Measurements from ENCODE around the gene WNT1. TPM values are rescaled to one million over a fixed set of nuclear protein-coding genes. Genes with fewer than 3 reads are reported as not detected.
A peak's percentile ranks its signal among the peaks of the same experiment; 100 is the strongest.

WNT1 gene
- not detected in 2 replicates for total RNA-seq (2014; rRNA removed; shearing (Covaris generic))

DNA sequence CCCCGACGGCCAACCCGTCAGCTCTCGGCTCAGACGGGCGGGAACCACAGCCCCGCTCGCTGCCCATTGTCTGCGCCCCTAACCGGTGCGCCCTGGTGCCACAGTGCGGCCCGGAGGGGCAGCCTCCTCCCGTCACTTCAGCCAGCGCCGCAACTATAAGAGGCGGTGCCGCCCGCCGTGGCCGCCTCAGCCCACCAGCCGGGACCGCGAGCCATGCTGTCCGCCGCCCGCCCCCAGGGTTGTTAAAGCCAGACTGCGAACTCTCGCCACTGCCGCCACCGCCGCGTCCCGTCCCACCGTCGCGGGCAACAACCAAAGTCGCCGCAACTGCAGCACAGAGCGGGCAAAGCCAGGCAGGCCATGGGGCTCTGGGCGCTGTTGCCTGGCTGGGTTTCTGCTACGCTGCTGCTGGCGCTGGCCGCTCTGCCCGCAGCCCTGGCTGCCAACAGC, at the start of gene WNT1:
WNT1 (plus strand) TSS at position 32 of the 450 bp plus-strand sequence; CDS start at position 361, 329 bp downstream.
- DNase-seq (ENCODE audit: low read depth), result no peak

DNA sequence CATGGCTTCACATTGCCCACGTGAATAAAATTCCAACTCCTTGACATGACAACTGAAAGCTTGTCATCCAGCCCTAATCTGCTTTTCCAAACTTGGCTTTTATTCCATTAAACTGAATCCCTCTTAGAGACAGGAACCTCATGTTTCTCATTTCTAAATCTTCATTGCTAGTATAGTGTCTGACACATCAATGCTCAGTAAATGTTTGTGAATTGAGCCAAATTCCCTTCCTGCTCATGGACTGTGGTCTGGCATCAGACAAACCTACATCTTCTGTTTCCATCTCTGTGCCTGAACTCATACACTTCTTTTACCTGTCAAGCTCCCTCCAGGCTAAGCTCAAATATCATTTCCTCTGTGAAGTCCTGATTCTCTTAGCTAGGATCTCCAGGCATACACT, 48.6 kb upstream of the WNT1 start:
- DNase-seq (ENCODE audit: low read depth), result no peak

DNA sequence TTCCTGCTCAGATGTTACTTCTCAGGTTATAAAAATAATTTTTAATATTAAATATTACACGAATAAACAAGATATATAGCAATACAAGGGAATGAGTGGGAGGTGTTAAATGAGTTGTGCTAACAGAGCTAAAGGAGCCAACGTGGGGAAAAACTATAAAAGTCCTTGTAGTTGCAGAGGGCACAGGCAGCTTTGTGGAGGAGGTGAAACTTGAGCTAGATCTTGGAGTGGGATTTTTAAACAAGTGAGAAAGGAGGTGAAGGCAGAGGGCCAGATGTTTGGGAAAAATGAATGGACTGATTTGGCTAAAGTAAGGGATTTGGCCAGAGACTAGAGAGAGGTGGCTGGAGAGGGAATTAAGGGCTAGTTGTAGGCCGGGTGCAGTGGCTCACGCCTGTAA, 47.6 kb upstream of the WNT1 start:
- no peak for DNase-seq (ENCODE audit: low read depth)

DNA sequence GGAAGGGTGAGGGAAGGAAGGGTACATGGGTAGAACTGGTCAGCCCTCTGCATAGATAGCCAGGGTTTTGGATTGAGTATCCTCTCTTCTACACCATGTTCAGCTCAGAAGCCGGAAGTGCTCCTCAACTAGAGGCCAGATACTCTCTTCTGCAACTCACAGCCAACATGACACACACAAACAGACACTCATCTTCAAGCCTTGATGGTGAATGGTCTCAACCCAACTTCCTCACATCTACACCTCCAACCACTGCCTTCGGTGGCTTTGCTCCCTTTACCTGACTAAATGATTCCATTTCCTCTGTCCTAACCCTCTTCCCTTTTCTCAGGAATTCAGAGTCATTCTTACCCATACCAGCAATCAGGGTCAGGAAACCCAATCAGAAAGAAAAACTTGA, 45.2 kb upstream of the WNT1 start:
- DNase-seq (ENCODE audit: low read depth), result no peak

DNA sequence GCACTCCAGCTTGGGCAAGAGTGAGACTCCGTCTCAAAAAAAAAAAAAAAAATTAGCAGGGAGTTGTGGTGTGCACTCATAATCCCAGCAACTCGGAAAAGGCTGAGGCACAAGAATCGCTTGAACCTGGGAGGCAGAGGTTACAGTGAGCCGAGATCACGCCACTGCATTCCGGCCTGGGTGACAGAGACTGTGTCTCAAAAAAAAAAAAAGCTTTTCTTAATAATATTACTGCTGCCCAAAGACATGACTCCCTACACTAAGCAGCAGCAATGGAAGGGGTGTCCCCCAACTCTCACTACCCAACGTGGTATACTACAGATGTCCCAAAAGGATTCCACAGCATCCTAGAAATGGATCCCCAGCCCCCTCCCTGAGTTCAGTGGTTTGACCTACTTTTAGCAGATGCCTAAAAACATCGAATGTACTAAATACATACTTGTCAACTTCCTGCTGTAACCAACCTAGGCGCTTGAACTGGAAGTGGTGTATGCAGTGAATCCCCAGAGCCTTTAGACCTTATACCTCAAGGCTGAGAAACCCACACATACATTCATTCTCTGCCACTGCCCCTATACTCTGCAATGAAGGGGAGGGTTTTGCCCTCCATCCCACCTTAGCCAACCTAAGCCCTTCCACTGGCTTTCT, 44.3 kb upstream of the WNT1 start:
- no peak for DNase-seq (ENCODE audit: low read depth)

DNA sequence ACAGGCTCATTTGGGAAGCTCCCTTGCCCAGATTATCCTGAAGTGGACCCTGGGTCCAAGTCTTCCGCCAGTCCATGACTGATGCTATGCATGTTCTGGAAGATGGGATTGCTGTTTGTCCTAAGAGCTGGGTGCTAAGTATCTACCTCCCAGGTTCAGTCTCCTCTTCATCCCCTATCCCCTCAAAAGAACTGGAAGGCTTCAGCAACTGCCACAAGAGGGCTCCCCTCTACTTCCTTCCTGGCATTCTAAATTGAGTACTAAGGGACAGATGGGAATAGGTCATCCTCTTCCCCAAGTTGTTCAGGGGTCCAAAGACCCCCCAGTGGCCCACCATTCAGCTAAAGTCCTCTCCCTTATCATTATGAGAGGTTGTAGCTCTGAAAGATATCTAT, 43.8 kb upstream of the WNT1 start:
- no peak for DNase-seq (ENCODE audit: low read depth)

DNA sequence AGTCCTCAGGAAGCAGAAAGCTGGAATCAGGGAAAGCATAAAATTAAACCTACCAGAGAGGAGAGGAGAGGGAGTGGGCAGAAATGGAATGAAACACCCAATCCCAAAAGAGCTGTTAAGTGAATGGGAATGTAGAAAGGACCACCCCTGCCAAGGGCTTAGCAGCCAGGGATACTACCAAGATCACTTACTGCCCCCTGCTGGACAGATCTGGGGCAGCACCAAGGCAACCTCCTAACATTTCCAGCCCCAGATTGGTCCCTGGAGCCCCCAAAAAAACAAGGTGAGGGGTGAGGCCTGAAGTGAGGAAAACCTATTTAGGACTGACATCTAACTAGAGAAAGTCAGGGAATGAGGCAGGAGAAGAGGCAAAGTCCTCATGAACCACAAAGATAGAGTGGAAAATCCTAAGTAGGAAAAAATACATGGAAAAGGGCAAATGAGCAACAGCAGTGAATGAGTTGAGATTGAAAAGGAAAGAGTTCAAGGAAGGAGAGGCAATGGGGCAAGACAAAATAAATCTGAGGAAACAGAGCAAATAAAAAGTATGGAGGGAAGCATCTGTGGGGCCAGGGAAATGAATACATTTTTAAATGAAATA, 41.6 kb upstream of the WNT1 start:
- DNase-seq (ENCODE audit: low read depth), result peak; percentile 61

DNA sequence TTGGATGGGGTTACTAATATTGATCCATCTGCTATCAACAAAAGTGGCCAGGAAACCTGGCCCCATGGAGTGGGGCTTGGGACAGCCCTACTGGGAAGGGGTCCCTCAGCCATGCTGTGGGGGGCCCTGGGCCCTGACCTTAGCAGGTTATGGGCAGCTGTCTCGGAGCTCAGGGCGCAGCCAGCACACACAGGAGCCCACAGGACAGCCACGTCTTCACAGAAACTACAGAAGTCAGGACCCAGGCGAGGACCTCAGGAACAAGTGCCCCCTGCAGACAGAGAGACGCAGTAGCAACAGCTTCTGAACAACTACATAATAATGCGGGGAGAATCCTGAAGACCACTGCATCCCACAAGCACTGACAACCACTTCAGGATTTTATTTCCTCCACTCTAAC, 41.0 kb upstream of the WNT1 start:
- DNase-seq (ENCODE audit: low read depth), result no peak

DNA sequence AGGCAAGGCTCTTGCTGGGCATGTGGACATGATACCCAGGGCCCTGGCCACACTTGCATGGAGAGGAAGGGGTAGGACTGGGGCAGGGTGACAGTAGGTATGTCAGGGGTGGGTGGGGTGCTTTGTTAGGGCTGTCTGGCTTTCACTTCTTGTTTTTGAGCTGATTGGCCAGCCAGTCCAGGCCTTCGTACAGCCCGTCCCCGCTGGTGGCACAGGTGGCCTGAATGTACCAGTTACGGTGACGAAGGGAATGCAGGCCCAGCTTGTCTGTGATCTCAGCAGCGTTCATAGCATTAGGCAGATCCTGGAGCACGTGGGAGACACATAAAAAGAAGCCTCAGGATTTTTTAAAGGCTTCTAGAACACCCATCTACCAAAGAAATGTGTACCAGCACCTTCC, 39.3 kb upstream of the WNT1 start:
- no peak for DNase-seq (ENCODE audit: low read depth)

DNA sequence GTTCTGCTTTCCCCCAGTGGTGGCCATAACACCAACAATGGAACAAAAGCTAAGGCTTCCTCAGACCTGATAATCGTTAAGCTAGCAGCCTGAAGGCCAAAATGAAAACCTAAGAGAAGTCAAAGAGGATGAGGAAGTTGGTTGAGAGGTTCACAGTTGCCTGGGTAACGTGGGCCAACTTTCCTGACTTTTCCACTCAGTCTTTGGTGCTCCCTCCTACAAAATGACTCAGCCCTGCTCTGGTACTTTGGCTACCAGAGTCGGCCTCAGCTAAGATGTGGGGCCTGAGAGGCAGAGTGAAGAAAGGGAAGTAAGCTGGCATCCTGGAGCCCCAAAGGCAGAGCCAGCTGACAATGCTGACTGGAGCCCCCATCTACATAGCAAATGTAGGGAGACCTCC, 37.9 kb upstream of the WNT1 start:
- no peak for DNase-seq (ENCODE audit: low read depth)

DNA sequence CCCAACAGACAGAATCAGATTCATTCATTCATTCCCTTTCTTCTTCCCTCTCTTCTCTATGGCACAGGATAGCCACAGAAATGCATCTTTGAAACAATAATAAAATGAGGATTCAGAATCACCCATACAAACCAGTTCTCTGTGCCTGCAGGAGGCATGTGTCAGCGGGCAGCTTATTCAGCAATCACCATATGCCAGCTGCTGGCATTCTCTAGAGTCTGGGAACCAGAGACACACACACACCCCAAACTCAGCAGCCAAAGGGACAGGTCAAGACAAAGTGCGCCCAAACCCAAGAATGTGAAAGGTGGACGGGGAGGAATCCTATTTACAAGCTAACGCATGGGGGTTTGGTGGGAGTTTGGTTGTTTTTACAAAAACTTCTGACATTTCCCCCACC, 34.9 kb upstream of the WNT1 start:
- no peak for DNase-seq (ENCODE audit: low read depth)

DNA sequence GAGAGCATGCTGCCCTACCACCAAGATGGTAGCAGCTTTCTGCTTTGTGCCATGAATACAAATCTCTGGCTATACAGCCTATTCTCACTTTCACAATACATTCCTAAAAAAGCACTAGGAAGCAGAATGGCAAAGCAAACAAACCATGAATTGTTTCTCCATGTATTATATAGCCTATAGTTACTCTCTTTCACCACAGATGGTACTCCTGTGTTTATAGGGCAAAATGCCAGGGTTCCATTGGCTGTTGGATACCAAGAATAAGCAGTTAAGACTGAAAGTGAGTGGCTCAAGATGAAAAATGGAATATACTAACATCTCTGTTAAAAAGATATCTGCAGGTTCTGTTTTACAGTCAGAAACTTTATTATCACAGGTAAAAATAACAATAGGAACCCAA, 31.9 kb upstream of the WNT1 start:
- no peak for DNase-seq (ENCODE audit: low read depth)

DNA sequence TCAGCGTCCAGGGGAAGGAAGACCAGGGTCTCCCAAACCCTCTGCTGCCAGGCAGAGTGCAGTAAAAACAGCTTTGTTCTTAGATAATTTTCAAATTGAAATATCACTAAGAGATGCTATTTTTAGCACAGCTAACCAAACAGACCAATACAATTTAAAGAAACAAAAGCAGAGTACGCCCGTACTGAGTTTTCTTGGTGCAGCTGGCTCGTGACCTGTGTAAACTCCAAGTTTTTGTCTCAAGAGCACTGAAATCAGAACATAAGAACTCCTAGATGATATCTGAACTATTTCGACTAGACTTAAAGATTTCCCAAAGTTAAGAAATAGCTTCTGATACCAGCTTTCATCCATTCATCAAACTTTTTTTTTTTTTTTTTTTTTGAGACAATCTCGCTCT, 31.2 kb upstream of the WNT1 start:
- no peak for DNase-seq (ENCODE audit: low read depth)

DNA sequence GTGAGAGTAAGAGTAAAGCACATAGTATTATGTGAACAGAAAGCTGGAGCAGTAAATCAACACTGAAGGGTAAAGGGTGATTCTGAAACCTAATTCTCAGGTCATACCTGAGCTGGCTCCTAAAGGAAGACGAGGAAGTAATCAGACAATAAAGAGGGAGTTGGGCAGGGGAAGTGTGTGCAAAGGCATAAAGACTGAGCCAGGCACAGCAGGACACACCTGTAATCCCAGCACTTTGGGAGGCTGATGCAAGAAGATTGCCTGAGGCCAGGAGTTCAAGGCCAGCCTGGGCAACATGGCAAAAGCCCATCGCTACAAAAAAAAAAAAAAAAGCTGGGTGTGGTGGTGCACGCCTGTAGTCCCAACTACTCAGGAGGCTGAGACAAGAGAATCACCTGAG, 30.4 kb upstream of the WNT1 start:
- no peak for DNase-seq (ENCODE audit: low read depth)

DNA sequence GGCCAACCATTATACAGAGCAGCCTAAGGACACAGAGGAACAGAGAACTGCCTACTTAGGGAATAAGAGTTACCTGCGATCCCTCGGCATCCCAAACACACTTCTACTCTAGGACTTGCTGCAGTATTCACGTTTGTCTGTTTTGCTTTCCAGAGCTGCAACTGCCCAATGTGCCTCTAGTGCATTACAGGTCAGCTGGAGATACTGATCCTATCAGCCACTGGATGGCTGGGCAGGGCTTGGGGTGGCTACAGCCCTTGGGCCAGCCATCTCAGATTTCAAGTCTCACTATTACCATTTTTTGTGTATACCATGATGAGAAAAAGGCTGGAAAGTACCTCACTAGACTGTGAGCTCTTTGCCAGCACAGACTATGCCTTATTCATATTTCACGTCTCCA, 25.4 kb upstream of the WNT1 start:
- DNase-seq (ENCODE audit: low read depth), result no peak

DNA sequence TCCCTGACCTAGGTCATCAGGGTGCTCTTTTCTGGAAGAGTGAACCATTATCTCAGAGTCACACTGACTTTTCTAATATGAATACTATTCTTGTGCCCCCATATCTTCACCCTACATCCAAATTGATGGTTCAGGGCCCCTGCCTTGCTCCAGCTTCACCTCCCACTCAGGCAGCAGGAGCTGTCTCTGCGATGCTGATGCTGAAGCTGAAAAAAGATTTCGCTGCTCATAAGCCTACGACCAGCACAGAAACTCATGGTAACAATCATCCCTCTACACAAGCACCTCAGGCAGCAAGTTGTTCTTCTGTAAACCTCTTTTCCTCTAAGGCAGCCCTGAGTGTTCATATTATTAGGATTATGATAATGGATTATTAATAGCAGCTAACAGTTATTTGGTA, 24.1 kb upstream of the WNT1 start:
- DNase-seq (ENCODE audit: low read depth), result no peak

DNA sequence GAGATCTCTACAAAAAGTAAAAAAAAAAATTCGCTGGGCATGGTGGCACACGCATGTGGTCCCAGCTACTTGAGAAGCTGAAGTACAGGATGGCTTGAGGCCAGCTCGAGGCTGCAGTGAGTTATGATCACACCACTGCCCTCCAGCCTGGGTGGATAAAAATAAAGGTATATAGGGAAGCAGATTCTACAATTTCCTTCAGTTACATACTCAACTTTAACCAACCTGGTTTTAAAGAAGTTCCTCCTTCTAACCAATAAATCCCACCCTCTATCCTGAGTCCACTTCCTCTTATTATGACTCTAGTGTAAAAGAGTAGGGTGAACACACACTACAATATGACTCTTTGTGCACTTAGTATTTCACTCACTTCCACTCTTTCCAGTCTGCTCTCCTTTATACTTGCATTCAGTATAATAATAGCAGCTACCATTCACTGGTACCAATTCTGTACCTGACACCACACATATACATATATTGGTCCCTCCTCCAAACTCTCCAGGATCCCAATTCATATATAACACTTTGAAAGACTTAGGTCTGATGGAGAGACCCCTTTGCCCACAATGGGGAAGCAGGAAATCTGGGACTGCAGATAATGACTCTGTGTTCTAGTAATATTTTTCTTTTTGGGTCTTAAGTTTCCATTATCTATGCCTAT, 23.2 kb upstream of the WNT1 start:
- DNase-seq (ENCODE audit: low read depth), result no peak

DNA sequence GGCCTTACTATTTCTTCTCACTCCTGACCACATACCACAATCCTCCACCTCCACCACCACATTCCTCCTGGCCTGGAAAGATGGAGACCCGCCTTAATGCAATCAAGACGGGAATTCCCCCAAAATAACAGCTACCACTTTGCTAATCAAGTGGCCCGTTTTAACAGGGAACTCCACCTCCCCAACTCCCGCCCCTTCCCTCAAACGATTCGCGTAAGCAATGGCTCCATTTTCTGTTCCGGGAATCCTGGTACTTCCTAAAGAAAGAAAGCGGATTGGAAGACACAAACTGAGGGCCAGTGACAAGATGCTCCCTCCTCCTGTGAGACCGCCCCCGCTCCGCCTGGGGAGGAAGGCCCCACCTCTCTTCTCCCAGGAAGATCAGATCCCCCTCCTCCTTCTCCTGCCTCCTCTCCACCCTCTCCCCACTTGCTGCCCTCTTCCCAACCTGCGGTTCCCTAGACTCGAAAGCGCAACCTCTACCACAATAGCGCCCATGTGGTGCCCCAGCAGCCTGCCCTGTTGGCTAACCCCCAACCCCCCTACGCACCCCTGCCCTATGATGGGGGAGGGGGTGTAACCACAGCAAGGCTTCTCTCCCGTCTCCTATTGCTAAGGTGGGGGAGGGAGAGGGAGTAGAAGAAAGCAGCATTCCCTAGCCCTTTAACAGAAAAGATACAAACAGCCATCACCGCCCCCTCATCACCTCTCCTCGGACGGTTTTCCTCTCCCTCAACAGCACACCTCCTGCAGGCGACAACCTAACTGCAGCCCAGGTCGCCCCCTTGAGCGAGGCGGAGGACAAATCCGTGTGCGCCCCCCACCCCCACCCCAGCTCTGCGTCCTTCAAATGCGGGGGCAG, 21.6 kb upstream of the WNT1 start:
- peak; percentile 98 for DNase-seq (ENCODE audit: low read depth)

DNA sequence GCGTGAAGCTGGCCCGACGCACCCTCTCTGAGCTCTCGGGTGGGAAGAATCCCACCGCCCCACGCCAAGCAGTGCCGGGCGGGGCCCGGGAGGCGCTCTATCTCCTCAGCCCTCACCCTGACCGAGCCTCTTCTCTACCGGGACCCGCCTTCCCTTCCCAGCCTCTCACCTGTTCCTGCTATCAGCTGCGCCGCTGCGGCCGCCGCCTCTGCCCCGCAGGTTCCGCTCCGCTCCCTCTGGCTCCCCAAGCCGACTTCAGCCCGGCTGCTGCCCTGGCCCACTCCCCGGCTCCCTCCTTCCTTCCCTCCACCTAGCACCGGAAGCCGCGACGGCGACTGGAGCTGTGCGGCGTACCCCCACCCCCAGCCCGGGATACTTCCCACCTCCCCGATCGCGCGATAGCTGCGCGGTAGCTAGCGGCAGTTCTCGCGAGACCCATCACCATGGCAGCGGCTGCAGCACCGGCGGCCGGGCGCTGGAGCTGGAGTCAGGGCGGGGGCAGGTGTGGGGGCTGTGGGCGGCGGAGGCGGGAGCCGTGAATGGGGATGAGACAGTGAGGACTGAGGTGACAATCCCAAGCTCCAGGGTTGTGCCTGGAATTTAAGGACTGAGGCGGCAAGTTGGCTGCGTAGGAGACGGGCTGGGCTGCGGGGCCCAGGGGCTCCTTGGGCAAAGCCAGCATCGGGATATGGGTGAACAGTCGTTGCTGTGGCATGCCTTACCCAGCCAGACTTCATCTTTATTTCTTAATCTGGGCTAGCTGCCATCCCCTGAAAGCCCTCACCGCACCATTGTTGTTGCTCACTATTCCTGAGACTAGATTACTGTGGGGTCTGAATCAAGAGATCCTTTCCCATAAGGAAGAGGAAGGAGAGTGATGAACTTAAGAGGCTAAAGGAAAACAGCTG, 20.7 kb upstream of the WNT1 start, which contains the start of gene ARF3:
ARF3 (minus strand) TSS at position 347 of the 908 bp plus-strand sequence. CDS start 16,392 bp downstream, outside the sequence.
- DNase-seq (ENCODE audit: low read depth), result peak; percentile 98

DNA sequence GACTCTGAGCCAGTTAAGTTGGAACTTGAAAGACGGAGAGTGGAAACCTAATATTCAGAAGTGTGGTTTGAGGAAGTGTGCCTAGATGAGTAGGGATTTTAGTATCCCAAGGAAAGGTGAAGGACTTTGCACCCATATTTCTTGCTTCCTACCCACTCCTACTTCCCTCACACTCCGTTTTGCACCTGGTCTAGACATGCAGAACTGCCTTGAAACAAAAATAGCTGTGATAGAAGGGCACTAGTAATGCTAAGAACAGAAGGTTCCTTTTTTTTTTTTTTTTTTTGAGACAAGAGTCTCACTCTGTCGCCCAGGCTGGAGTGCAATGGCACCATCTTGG, 20.1 kb upstream of the WNT1 start:
- no peak for DNase-seq (ENCODE audit: low read depth)

DNA sequence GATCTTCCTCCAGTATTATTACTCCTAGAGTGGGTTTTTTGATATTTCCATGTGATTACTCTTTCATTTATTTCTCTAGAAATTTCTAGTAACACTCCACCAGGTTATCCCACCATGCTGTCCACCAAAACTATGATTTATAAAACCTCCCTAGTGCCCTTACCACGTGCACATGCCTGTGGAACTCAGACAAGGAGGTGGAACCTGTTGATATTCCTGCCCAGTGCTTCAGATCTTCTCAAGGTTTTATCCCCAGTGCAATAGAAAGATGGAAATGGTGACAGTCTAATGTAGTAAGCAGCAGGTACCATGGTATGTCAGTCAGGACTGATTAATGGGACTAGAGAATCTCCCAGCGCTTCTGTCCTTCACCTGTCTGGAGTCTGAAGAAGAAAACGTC, 17.3 kb upstream of the WNT1 start:
- no peak for DNase-seq (ENCODE audit: low read depth)

Measured in Daoy (cell line).